WTC11 (cell line): ENCODE data around the gene SLC2A4. TPM values are rescaled to one million over a fixed set of nuclear protein-coding genes. Genes with fewer than 3 reads are reported as not detected.

Source experiments
- ARID4B ChIP-seq: sonication (generic); formaldehyde crosslinking; IDR thresholded peaks from 2 replicates; pipeline ENCODE4 v1.8.0; 2023; ENCODE audit warnings: missing genetic modification reagents, mild to moderate bottlenecking, borderline replicate concordance
- ATF1 ChIP-seq: sonication (generic); formaldehyde crosslinking; IDR thresholded peaks from 2 replicates; pipeline ENCODE4 v1.8.1; 2023; ENCODE audit warnings: mild to moderate bottlenecking, moderate library complexity, missing genetic modification reagents
- CREM ChIP-seq: sonication (generic); formaldehyde crosslinking; IDR thresholded peaks from 2 replicates; pipeline ENCODE4 v1.8.1; 2022; ENCODE audit warnings: mild to moderate bottlenecking, missing genetic modification reagents, moderate library complexity
- EMX1 ChIP-seq: fragments of 250-450 bp; sonication (Bioruptor Pico); IDR thresholded peaks from 2 replicates; pipeline ENCODE4 v1.8.0; 2021; ENCODE audit warnings: mild to moderate bottlenecking
- FOXP1 ChIP-seq: sonication (generic); formaldehyde crosslinking; IDR thresholded peaks from 2 replicates; pipeline ENCODE4 v1.8.0; 2022; ENCODE audit warnings: missing genetic modification reagents, mild to moderate bottlenecking, moderate library complexity, borderline replicate concordance
- FOXP4 ChIP-seq: sonication (generic); formaldehyde crosslinking; IDR thresholded peaks from 2 replicates; pipeline ENCODE4 v1.8.0; 2022; ENCODE audit warnings: mild to moderate bottlenecking, missing genetic modification reagents
- GABPB1 ChIP-seq: sonication (generic); formaldehyde crosslinking; IDR thresholded peaks from 2 replicates; pipeline ENCODE4 v1.8.1; 2023; ENCODE audit warnings: mild to moderate bottlenecking, missing genetic modification reagents
- GRHL2 ChIP-seq: fragments of 250-450 bp; sonication (Bioruptor Pico); IDR thresholded peaks from 2 replicates; pipeline ENCODE4 v1.8.0; 2022; ENCODE audit warnings: mild to moderate bottlenecking, moderate library complexity; ENCODE audit not compliant: insufficient replicate concordance, severe bottlenecking
- JUN ChIP-seq: sonication (generic); formaldehyde crosslinking; IDR thresholded peaks from 2 replicates; pipeline ENCODE4 v1.8.0; 2023; ENCODE audit warnings: mild to moderate bottlenecking, missing genetic modification reagents
- KAT7 ChIP-seq: sonication (generic); formaldehyde crosslinking; IDR thresholded peaks from 2 replicates; pipeline ENCODE4 v1.8.1; 2023; ENCODE audit warnings: missing genetic modification reagents, mild to moderate bottlenecking, borderline replicate concordance
- MAX ChIP-seq: sonication (generic); formaldehyde crosslinking; IDR thresholded peaks from 2 replicates; pipeline ENCODE4 v1.8.0; 2022; ENCODE audit warnings: mild to moderate bottlenecking, missing genetic modification reagents
- MYBL2 ChIP-seq: sonication (generic); formaldehyde crosslinking; IDR thresholded peaks from 2 replicates; pipeline ENCODE4 v1.8.1; 2023; ENCODE audit warnings: mild to moderate bottlenecking, moderate library complexity, missing genetic modification reagents
- NFYB ChIP-seq: sonication (generic); formaldehyde crosslinking; conservative IDR thresholded peaks from 2 replicates; pipeline ENCODE4 v1.8.0; 2022; ENCODE audit warnings: low read depth, missing genetic modification reagents
- NR2C2 ChIP-seq: sonication (generic); formaldehyde crosslinking; IDR thresholded peaks from 2 replicates; pipeline ENCODE4 v1.8.0; 2022; ENCODE audit warnings: mild to moderate bottlenecking, missing genetic modification reagents
- SMAD3 ChIP-seq: sonication (generic); formaldehyde crosslinking; IDR thresholded peaks from 2 replicates; pipeline ENCODE4 v1.8.0; 2022; ENCODE audit warnings: missing genetic modification reagents, mild to moderate bottlenecking, borderline replicate concordance
- SOX15 ChIP-seq: fragments of 250-450 bp; sonication (Bioruptor Pico); IDR thresholded peaks from 2 replicates; pipeline ENCODE4 v1.9.0; 2021; ENCODE audit warnings: mild to moderate bottlenecking
- TEAD4 ChIP-seq: sonication (generic); formaldehyde crosslinking; IDR thresholded peaks from 2 replicates; pipeline ENCODE4 v1.8.0; 2022; ENCODE audit warnings: mild to moderate bottlenecking, missing genetic modification reagents
- USF1 ChIP-seq: sonication (generic); formaldehyde crosslinking; IDR thresholded peaks from 2 replicates; pipeline ENCODE4 v1.8.0; 2022; ENCODE audit warnings: mild to moderate bottlenecking, missing genetic modification reagents
- ZNF416 ChIP-seq: fragments of 250-450 bp; sonication (Bioruptor Pico); IDR thresholded peaks from 2 replicates; pipeline ENCODE4 v1.9.0; 2021; ENCODE audit warnings: mild to moderate bottlenecking, inconsistent platforms
- ZNF532 ChIP-seq: fragments of 250-450 bp; sonication (Bioruptor Pico); IDR thresholded peaks from 2 replicates; pipeline ENCODE4 v1.9.0; 2021; ENCODE audit warnings: mild to moderate bottlenecking, borderline replicate concordance
- total RNA-seq: library from RNA; stranded (reverse); gene quantifications from 3 replicates; pipeline ENCODE4 v1.2.3, GENCODE V29; 2021

Gene SLC2A4
- total RNA-seq, 1 experiment from 2014 or later: 6.4 TPM

- TF ChIP-seq ZNF532 (CRISPR knock-in tag) (0 out of 2 replicates have a peak, but pooled peaks have one; percentile 65), USF1 (CRISPR knock-in tag) (peak; percentile 45; the same call in 1 of the 2 replicates), ATF1 (CRISPR knock-in tag) (0 out of 2 replicates have a peak, but pooled peaks have one; percentile 80), ARID4B (CRISPR knock-in tag) (0 out of 2 replicates have a peak, but pooled peaks have one; percentile 81), MAX (CRISPR knock-in tag) (peak; percentile 45; the same call in 1 of the 2 replicates), TEAD4 (CRISPR knock-in tag) (peak; percentile 44; the same call in 1 of the 2 replicates), JUN (CRISPR knock-in tag) (peak; percentile 66; the same call in 1 of the 2 replicates), SOX15 (CRISPR knock-in tag) (no peak), ZNF416 (CRISPR knock-in tag) (peak; percentile 74; the same call in 1 of the 2 replicates), KAT7 (CRISPR knock-in tag) (0 out of 2 replicates have a peak, but pooled peaks have one; percentile 62), GRHL2 (CRISPR knock-in tag) (no peak), FOXP1 (CRISPR knock-in tag) (peak; percentile 71; the same call in 1 of the 2 replicates), GABPB1 (peak; percentile 84), MYBL2 (CRISPR knock-in tag) (peak; percentile 86), FOXP4 (CRISPR knock-in tag) (peak; percentile 66; the same call in 1 of the 2 replicates), EMX1 (CRISPR knock-in tag) (0 out of 2 replicates have a peak, but pooled peaks have one; percentile 53), NFYB (no peak; the same call in 1 of the 2 replicates), CREM (CRISPR knock-in tag) (peak; percentile 98), NR2C2 (peak; percentile 99), SMAD3 (CRISPR knock-in tag) (peak; percentile 88)
Observed at GRCh38 chr17:7314719-7315569, 33.4 kb downstream of the SLC2A4 start, which contains the start of gene GPS2 (continued).
